ENCODE results near the gene CHSY1.

The CHSY1 gene

GRCh38 chr15:101187820-101188636, 63.8 kb downstream of the CHSY1 start:
- DNase-seq (ENCODE audit: low spot score), result no peak

- DNase-seq (ENCODE audit: low spot score), result no peak
Observed at GRCh38 chr15:101185770-101186169, 66.1 kb downstream of the CHSY1 start.

GRCh38 chr15:101185336-101185735, 66.5 kb downstream of the CHSY1 start:
- DNase-seq (ENCODE audit: low spot score), result no peak

- no peak for DNase-seq (ENCODE audit: low spot score)
Observed at GRCh38 chr15:101184830-101185229, 67.0 kb downstream of the CHSY1 start.

GRCh38 chr15:101183931-101184305, 67.9 kb downstream of the CHSY1 start:
- DNase-seq (ENCODE audit: low spot score), result no peak

GRCh38 chr15:101183226-101183930, 68.5 kb downstream of the CHSY1 start:
- DNase-seq (ENCODE audit: low spot score), result no peak

GRCh38 chr15:101182215-101182614, 69.6 kb downstream of the CHSY1 start:
- DNase-seq (ENCODE audit: low spot score), result no peak

GRCh38 chr15:101181349-101181748, 70.5 kb downstream of the CHSY1 start:
- no peak for DNase-seq (ENCODE audit: low spot score)

- DNase-seq (ENCODE audit: low spot score), result no peak
Observed at GRCh38 chr15:101180620-101181307, 71.1 kb downstream of the CHSY1 start.

- DNase-seq (ENCODE audit: low spot score), result no peak
Observed at GRCh38 chr15:101179341-101180153, 72.3 kb downstream of the CHSY1 start.

- no peak for DNase-seq (ENCODE audit: low spot score)
Observed at GRCh38 chr15:101178931-101179330, 72.9 kb downstream of the CHSY1 start.

- DNase-seq (ENCODE audit: low spot score), result no peak
Observed at GRCh38 chr15:101178479-101178878, 73.4 kb downstream of the CHSY1 start.

- no peak for DNase-seq (ENCODE audit: low spot score)
Observed at GRCh38 chr15:101177866-101178265, 74.0 kb downstream of the CHSY1 start.

GRCh38 chr15:101176625-101177024, 75.2 kb downstream of the CHSY1 start:
- no peak for DNase-seq (ENCODE audit: low spot score)

- no peak for DNase-seq (ENCODE audit: low spot score)
Observed at GRCh38 chr15:101175401-101175800, 76.4 kb downstream of the CHSY1 start.

GRCh38 chr15:101174152-101174920, 77.5 kb downstream of the CHSY1 start:
- DNase-seq (ENCODE audit: low spot score), result no peak

- no peak for DNase-seq (ENCODE audit: low spot score)
Observed at GRCh38 chr15:101173233-101174119, 78.4 kb downstream of the CHSY1 start.

- no peak for DNase-seq (ENCODE audit: low spot score)
Observed at GRCh38 chr15:101172501-101173071, 79.3 kb downstream of the CHSY1 start.

- no peak for DNase-seq (ENCODE audit: low spot score)
Observed at GRCh38 chr15:101171954-101172353, 79.9 kb downstream of the CHSY1 start.

Measured in CD4-positive, alpha-beta T cell treated with Interleukin-15 for 4 hours (primary cell).